HepG2 (cell line): ENCODE measurements around the gene ALB. TPM values are rescaled to one million over a fixed set of nuclear protein-coding genes. Genes with fewer than 3 reads are reported as not detected.
A peak's percentile ranks its signal among the peaks of the same experiment; 100 is the strongest.

ENCODE experiments used
- GLI4 ChIP-seq: sonication (generic); formaldehyde crosslinking; IDR thresholded peaks from 2 replicates; pipeline ENCODE4 v1.5.1; 2020; ENCODE audit warnings: missing genetic modification reagents, mild to moderate bottlenecking, moderate library complexity, borderline replicate concordance
- SMARCE1 ChIP-seq: fragments of 450-650 bp; IDR thresholded peaks from 2 replicates; pipeline ENCODE4 v1.6.1; 2017; ENCODE audit warnings: borderline replicate concordance
- TBP ChIP-seq: sonication (generic); formaldehyde crosslinking; IDR thresholded peaks from 2 replicates; pipeline ENCODE4 v1.5.0; 2020; ENCODE audit warnings: missing genetic modification reagents
- ZNF180 ChIP-seq: sonication (generic); formaldehyde crosslinking; IDR thresholded peaks from 2 replicates; pipeline ENCODE4 v1.4.0; 2020; ENCODE audit warnings: low read depth, missing genetic modification reagents, borderline replicate concordance
- ZNF350 ChIP-seq: sonication (generic); formaldehyde crosslinking; IDR thresholded peaks from 2 replicates; pipeline ENCODE4 v1.4.0; 2020; ENCODE audit warnings: mild to moderate bottlenecking, low read depth, missing genetic modification reagents, borderline replicate concordance
- ZNF737 ChIP-seq: sonication (generic); formaldehyde crosslinking; IDR thresholded peaks from 2 replicates; pipeline ENCODE4 v1.5.0; 2020; ENCODE audit warnings: missing genetic modification reagents, mild to moderate bottlenecking, borderline replicate concordance
- polyA plus RNA-seq, 8 experiments: library from polyadenylated mRNA; depleted of rRNA in 3 of 8; stranded (reverse) in 7 of 8; unstranded in 1 of 8; fragments of >200 nt; fragmentation: Illumina TruSeq in 4 of 8; extraction: Trizol in 4 of 8; gene quantifications; 2 replicates each; pipeline versions ENCODE4 v1.2.1 to v1.2.3, GENCODE V29; 2011 to 2016; ENCODE audit warnings: low read depth in 4 of 8, missing spikeins in 1 of 8, mixed read lengths in 1 of 8; ENCODE audit not compliant: insufficient read depth in 1 of 8
- total RNA-seq, 5 experiments: library from RNA; depleted of rRNA; stranded (reverse); fragments of >200 nt; fragmentation: Illumina TruSeq; extraction: Trizol; gene quantifications; 2 replicates each; pipeline ENCODE4 v1.2.3, GENCODE V29; 2016; ENCODE audit warnings: low read depth in 1 of 5
- TF ChIP-seq, protein P1 (sequence below): sonication (generic); formaldehyde crosslinking; IDR thresholded peaks from 2 replicates; pipeline ENCODE4 v1.9.0; 2021; ENCODE audit warnings: missing genetic modification reagents, borderline replicate concordance
- TF ChIP-seq, protein P2 (sequence below): sonication (generic); formaldehyde crosslinking; IDR thresholded peaks from 2 replicates; pipeline ENCODE4 v1.4.0; 2020; ENCODE audit warnings: missing genetic modification reagents, low read depth, mild to moderate bottlenecking, borderline replicate concordance
- TF ChIP-seq, protein P3 (sequence below): sonication (generic); formaldehyde crosslinking; IDR thresholded peaks from 2 replicates; pipeline ENCODE4 v1.5.0; 2020; ENCODE audit warnings: mild to moderate bottlenecking, low read depth, missing genetic modification reagents, borderline replicate concordance
- TF ChIP-seq, protein P4 (sequence below): sonication (generic); formaldehyde crosslinking; IDR thresholded peaks from 2 replicates; pipeline ENCODE4 v1.4.0; 2020; ENCODE audit warnings: mild to moderate bottlenecking, missing genetic modification reagents, borderline replicate concordance
- TF ChIP-seq, protein P5 (sequence below): sonication (generic); formaldehyde crosslinking; IDR thresholded peaks from 2 replicates; pipeline ENCODE4 v1.5.1; 2020; ENCODE audit warnings: mild to moderate bottlenecking, missing genetic modification reagents, moderate library complexity
- TF ChIP-seq, protein P6 (sequence below): sonication (generic); formaldehyde crosslinking; IDR thresholded peaks from 2 replicates; pipeline ENCODE4 v1.4.0; 2020; ENCODE audit warnings: missing genetic modification reagents

Gene ALB
- total and polyA plus RNA-seq, 2 of the 13 experiments (the other 11 are each of a cell fraction or from before 2014, with no cell fraction given) = 22,259 to 22,625 TPM

DNA sequence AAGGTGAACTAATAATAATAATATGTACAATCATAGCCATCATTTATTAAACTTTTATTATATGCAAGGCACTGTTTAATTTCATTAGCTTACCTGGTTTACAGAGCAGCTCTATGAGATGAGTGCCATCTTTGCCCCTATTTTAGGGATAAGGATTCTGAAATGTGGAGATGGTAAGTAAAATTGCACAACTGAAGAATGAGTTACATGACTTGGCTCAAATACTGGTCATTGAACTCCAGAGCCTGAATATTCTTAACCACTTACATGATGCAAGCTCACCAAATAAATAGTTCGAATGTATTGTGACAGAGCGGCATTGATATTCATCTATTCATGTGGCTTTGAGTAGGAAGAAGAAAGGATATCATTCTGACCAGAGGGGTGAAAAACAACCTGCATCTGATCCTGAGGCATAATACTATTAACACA is 11.7 kb downstream of the ALB start (continued):
- TF ChIP-seq, protein P1, sequence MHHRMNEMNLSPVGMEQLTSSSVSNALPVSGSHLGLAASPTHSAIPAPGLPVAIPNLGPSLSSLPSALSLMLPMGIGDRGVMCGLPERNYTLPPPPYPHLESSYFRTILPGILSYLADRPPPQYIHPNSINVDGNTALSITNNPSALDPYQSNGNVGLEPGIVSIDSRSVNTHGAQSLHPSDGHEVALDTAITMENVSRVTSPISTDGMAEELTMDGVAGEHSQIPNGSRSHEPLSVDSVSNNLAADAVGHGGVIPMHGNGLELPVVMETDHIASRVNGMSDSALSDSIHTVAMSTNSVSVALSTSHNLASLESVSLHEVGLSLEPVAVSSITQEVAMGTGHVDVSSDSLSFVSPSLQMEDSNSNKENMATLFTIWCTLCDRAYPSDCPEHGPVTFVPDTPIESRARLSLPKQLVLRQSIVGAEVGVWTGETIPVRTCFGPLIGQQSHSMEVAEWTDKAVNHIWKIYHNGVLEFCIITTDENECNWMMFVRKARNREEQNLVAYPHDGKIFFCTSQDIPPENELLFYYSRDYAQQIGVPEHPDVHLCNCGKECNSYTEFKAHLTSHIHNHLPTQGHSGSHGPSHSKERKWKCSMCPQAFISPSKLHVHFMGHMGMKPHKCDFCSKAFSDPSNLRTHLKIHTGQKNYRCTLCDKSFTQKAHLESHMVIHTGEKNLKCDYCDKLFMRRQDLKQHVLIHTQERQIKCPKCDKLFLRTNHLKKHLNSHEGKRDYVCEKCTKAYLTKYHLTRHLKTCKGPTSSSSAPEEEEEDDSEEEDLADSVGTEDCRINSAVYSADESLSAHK (CRISPR knock-in tag) = no peak
- no peak for TF ChIP-seq ZNF180 (CRISPR knock-in tag)
- no peak for TF ChIP-seq GLI4
- TF ChIP-seq, protein P2, sequence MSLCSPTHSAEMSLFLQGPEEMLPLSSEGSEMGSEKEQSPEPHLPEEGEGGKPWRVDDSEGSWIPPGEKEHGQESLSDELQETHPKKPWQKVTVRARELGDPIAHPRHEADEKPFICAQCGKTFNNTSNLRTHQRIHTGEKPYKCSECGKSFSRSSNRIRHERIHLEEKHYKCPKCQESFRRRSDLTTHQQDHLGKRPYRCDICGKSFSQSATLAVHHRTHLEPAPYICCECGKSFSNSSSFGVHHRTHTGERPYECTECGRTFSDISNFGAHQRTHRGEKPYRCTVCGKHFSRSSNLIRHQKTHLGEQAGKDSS = no peak
- TF ChIP-seq ZNF737 (CRISPR knock-in tag) = no peak
- TF ChIP-seq SMARCE1 = no peak
- TF ChIP-seq, protein P3, sequence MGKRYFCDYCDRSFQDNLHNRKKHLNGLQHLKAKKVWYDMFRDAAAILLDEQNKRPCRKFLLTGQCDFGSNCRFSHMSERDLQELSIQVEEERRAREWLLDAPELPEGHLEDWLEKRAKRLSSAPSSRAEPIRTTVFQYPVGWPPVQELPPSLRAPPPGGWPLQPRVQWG (CRISPR knock-in tag) = no peak
- TF ChIP-seq, protein P4, sequence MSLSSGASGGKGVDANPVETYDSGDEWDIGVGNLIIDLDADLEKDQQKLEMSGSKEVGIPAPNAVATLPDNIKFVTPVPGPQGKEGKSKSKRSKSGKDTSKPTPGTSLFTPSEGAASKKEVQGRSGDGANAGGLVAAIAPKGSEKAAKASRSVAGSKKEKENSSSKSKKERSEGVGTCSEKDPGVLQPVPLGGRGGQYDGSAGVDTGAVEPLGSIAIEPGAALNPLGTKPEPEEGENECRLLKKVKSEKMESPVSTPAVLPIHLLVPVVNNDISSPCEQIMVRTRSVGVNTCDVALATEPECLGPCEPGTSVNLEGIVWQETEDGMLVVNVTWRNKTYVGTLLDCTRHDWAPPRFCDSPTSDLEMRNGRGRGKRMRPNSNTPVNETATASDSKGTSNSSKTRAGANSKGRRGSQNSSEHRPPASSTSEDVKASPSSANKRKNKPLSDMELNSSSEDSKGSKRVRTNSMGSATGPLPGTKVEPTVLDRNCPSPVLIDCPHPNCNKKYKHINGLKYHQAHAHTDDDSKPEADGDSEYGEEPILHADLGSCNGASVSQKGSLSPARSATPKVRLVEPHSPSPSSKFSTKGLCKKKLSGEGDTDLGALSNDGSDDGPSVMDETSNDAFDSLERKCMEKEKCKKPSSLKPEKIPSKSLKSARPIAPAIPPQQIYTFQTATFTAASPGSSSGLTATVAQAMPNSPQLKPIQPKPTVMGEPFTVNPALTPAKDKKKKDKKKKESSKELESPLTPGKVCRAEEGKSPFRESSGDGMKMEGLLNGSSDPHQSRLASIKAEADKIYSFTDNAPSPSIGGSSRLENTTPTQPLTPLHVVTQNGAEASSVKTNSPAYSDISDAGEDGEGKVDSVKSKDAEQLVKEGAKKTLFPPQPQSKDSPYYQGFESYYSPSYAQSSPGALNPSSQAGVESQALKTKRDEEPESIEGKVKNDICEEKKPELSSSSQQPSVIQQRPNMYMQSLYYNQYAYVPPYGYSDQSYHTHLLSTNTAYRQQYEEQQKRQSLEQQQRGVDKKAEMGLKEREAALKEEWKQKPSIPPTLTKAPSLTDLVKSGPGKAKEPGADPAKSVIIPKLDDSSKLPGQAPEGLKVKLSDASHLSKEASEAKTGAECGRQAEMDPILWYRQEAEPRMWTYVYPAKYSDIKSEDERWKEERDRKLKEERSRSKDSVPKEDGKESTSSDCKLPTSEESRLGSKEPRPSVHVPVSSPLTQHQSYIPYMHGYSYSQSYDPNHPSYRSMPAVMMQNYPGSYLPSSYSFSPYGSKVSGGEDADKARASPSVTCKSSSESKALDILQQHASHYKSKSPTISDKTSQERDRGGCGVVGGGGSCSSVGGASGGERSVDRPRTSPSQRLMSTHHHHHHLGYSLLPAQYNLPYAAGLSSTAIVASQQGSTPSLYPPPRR = 0 out of 2 replicates have a peak, but pooled peaks have one; percentile 20
- no peak for TF ChIP-seq TBP (CRISPR knock-in tag)
- TF ChIP-seq, protein P5, sequence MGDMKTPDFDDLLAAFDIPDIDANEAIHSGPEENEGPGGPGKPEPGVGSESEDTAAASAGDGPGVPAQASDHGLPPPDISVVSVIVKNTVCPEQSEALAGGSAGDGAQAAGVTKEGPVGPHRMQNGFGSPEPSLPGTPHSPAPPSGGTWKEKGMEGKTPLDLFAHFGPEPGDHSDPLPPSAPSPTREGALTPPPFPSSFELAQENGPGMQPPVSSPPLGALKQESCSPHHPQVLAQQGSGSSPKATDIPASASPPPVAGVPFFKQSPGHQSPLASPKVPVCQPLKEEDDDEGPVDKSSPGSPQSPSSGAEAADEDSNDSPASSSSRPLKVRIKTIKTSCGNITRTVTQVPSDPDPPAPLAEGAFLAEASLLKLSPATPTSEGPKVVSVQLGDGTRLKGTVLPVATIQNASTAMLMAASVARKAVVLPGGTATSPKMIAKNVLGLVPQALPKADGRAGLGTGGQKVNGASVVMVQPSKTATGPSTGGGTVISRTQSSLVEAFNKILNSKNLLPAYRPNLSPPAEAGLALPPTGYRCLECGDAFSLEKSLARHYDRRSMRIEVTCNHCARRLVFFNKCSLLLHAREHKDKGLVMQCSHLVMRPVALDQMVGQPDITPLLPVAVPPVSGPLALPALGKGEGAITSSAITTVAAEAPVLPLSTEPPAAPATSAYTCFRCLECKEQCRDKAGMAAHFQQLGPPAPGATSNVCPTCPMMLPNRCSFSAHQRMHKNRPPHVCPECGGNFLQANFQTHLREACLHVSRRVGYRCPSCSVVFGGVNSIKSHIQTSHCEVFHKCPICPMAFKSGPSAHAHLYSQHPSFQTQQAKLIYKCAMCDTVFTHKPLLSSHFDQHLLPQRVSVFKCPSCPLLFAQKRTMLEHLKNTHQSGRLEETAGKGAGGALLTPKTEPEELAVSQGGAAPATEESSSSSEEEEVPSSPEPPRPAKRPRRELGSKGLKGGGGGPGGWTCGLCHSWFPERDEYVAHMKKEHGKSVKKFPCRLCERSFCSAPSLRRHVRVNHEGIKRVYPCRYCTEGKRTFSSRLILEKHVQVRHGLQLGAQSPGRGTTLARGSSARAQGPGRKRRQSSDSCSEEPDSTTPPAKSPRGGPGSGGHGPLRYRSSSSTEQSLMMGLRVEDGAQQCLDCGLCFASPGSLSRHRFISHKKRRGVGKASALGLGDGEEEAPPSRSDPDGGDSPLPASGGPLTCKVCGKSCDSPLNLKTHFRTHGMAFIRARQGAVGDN (CRISPR knock-in tag) = no peak
- TF ChIP-seq, protein P6, sequence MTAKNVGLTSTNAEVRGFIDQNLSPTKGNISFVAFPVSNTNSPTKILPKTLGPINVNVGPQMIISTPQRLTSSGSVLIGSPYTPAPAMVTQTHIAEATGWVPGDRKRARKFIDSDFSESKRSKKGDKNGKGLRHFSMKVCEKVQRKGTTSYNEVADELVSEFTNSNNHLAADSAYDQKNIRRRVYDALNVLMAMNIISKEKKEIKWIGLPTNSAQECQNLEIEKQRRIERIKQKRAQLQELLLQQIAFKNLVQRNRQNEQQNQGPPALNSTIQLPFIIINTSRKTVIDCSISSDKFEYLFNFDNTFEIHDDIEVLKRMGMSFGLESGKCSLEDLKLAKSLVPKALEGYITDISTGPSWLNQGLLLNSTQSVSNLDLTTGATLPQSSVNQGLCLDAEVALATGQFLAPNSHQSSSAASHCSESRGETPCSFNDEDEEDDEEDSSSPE = no peak
- no peak for TF ChIP-seq ZNF350 (CRISPR knock-in tag)
